AG09319 (cell line): ENCODE results near the gene S100PBP.
A peak's percentile ranks its signal among the peaks of the same experiment; 100 is the strongest.

Experiments
- DNase-seq: peaks from one replicate; pipeline ENCODE4 v3.0.0-alpha.2; 2010; ENCODE audit warnings: low read depth; ENCODE audit errors: extremely low read depth
- TF ChIP-seq, protein P1 (sequence below): IDR thresholded peaks from 2 replicates; pipeline ENCODE4 v1.5.1; 2011; ENCODE audit warnings: low read depth, mild to moderate bottlenecking, inconsistent platforms, low read length, moderate library complexity

Gene S100PBP

GRCh38 chr1:32890516-32891240 is 73.2 kb downstream of the S100PBP start:
- TF ChIP-seq, protein P1, sequence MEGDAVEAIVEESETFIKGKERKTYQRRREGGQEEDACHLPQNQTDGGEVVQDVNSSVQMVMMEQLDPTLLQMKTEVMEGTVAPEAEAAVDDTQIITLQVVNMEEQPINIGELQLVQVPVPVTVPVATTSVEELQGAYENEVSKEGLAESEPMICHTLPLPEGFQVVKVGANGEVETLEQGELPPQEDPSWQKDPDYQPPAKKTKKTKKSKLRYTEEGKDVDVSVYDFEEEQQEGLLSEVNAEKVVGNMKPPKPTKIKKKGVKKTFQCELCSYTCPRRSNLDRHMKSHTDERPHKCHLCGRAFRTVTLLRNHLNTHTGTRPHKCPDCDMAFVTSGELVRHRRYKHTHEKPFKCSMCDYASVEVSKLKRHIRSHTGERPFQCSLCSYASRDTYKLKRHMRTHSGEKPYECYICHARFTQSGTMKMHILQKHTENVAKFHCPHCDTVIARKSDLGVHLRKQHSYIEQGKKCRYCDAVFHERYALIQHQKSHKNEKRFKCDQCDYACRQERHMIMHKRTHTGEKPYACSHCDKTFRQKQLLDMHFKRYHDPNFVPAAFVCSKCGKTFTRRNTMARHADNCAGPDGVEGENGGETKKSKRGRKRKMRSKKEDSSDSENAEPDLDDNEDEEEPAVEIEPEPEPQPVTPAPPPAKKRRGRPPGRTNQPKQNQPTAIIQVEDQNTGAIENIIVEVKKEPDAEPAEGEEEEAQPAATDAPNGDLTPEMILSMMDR: no peak
- DNase-seq: no peak

DNA sequence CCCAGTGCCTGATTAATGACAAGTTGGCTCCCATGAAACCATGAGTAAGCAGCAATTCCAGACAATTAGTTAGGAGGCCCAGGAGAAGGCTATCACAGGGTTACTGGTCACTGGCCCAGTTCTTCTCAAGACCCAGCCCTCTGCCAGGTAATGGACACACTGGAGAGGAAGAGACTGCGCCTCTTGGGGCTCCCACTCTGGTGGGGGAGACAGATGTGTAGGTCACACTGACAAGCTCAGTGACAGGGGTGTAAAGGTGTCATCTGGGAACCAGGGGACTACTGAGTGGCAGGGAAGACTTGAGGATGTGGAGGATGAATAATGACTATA is 73.8 kb downstream of the S100PBP start:
- TF ChIP-seq, protein P1: no peak
- no peak for DNase-seq

GRCh38 chr1:32891630-32892029 is 74.2 kb downstream of the S100PBP start:
- no peak for DNase-seq
- TF ChIP-seq, protein P1: no peak

GRCh38 chr1:32892368-32893197 is 75.1 kb downstream of the S100PBP start:
- TF ChIP-seq, protein P1: peak; percentile 28
- no peak for DNase-seq

DNA sequence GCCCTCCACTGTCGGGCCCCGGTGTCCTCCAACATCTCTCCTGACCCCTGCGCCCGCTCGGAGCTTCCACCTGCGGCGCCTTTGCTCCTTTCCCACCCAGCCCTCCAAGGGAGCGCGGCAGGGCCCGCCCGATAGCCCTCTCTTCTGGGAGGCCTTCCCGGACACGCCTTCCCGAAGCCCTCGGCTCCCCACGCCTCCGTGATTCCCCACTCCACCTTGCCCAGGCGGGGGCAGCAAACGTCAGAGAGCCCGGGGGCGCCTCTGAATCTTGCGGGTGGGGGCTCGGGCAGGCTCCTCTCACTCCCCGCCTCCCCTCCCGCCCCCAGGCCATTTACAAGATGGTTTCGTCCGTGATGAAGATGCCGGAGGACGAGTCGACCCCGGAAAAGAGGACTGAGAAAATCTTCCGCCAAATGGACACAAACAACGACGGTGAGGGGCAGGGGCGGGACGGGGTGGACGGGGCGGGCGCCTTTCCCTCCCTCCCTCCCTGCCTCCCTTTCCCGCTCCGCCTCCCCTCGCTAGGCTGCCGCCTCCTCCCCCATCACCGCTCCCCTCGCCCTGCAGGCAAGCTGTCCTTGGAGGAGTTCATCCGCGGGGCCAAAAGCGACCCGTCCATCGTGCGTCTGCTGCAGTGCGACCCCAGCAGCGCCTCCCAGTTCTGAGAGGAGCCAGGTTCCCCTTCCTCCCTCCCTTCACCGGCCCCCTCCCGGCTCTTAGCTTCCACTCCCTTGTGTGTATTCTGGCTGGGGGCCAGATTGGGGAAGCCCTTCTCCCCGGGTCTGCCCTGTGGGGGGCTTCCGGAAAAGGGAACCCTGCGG is 76.0 kb downstream of the S100PBP start:
- TF ChIP-seq, protein P1: peak; percentile 20
- DNase-seq: no peak

- no peak for DNase-seq
- TF ChIP-seq, protein P1: no peak
Measured at GRCh38 chr1:32894019-32894600, 76.7 kb downstream of the S100PBP start.
